Liver (tissue), 3 donors: Measurements from ENCODE around the gene ZG16B.

Experiments used
- CTCF ChIP-seq: fragments of 150-350 bp; IDR thresholded peaks from 2 replicates; pipeline ENCODE4 v1.5.1; 2017; ENCODE audit warnings: improper control_type of control experiment, low read depth, low read length; ENCODE audit not compliant: missing input control
- FOXA1 ChIP-seq: IDR thresholded peaks from 2 replicates; pipeline ENCODE4 v1.6.1; 2016; ENCODE audit warnings: antibody characterized with exemption
- MAX ChIP-seq: IDR thresholded peaks from 2 replicates; pipeline ENCODE4 v1.6.1; 2016; ENCODE audit warnings: antibody characterized with exemption
- TAF1 ChIP-seq: conservative IDR thresholded peaks from 2 replicates; pipeline ENCODE4 v1.6.1; 2016; ENCODE audit warnings: antibody characterized with exemption, mild to moderate bottlenecking
- YY1 ChIP-seq: IDR thresholded peaks from 2 replicates; pipeline ENCODE4 v1.6.1; 2016; ENCODE audit warnings: antibody characterized with exemption, mild to moderate bottlenecking
- TF ChIP-seq, protein P1 (sequence below): IDR thresholded peaks from 2 replicates; pipeline ENCODE4 v1.6.1; 2016; ENCODE audit warnings: antibody characterized with exemption
- donor health status: healthy.
- donor health status: healthy.

DNA sequence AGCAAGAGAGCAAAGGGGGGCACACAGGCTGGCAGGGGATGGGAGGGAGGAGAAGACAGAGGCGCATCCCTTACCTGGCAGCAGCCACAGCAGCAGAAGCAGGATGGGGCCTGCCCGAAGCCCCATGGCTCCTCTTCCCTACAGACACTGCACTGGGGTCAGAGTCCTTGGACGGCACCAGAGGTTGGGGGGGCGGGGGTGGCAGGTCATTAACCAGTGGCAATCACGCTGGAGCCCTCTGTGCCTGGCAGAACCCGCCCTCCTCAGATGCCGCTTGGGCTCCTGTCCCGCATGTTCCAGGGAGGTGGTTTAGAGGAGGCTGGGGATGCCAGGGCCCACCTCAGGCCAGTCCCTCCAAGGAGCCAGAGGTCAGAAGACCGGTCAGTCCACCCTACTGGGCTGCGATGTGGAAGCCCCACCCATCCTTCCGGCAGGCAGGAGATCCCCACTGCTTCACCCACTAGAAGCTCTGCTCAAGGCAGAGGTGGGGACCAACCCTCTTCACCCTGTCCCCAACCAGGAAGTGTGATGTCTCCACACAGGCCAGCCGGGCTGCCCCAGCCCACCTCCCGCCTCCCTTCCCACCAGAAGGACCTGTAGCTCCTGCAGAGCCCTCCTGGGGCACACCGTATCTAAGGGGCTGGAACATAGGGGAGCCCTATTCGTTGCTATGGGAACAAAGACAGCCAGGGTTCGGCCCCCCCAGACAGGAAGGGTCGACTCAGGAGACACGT lies 11.7 kb downstream of the ZG16B start:
- TF ChIP-seq MAX = no peak
- no peak for TF ChIP-seq CTCF
- TF ChIP-seq, protein P1, sequence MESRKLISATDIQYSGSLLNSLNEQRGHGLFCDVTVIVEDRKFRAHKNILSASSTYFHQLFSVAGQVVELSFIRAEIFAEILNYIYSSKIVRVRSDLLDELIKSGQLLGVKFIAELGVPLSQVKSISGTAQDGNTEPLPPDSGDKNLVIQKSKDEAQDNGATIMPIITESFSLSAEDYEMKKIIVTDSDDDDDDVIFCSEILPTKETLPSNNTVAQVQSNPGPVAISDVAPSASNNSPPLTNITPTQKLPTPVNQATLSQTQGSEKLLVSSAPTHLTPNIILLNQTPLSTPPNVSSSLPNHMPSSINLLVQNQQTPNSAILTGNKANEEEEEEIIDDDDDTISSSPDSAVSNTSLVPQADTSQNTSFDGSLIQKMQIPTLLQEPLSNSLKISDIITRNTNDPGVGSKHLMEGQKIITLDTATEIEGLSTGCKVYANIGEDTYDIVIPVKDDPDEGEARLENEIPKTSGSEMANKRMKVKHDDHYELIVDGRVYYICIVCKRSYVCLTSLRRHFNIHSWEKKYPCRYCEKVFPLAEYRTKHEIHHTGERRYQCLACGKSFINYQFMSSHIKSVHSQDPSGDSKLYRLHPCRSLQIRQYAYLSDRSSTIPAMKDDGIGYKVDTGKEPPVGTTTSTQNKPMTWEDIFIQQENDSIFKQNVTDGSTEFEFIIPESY = no peak
- no peak for TF ChIP-seq YY1
- no peak for TF ChIP-seq FOXA1
- no peak for TF ChIP-seq TAF1
